ENCODE data around the gene CEP192.

GRCh38 chr18:13035249-13035914 is 44.2 kb downstream of the CEP192 start:
- no peak for TF ChIP-seq POLR2A (IDR thresholded peaks at IDR 0.05; ENCODE audit: low read depth, low read length)
- TF ChIP-seq POLR2AphosphoS5 (IDR thresholded peaks at IDR 0.05; ENCODE audit: low read depth, low read length) = no peak
